ENCODE measurements around the gene P2RX3.

DNA sequence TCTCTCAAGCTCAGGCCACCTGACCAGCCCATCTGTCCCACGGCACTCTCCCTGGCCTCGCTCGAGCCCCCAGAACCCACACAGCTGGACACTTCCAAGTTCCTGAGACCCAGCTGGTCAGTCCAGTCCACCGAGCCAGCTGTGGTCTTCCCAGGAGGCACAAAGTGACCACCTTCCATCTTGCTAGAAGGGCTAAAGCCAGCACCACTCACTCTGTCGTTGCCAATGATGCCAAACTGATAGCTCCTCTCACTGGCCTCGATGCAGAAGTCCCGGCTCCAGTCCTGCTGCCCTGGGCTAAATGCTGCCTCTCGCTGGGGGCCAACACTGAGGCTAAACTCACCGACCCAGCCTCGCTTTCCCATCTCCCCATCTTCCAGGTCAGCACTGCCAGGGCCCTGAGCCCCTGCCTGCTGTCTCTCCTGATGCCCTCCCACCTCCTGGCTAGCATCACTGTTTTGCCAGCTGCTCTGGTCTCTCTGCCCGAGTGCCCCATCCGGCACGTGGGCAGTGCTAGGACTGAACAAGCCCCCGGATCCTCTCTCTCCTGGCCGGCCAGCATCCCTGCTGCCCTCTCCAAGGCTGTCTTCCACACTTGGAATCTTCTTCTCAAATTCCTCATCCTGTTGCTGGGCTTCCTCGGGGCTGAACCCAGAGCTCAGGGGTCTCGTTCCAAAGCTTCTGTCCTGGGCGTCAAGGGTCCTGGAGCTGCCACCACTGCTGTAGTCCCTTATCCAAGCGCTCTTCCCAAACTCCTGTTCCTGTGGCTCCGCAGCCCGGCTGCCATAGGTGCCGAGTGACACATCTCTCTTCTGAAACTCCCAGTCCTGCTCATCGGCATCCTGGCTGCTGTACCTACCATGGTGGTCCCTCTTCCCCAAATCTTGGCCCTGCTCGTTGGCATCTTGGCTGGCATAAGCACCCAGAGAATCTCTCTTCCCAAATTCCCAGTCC lies 28.8 kb upstream of the P2RX3 start:
- TF ChIP-seq, protein P1, sequence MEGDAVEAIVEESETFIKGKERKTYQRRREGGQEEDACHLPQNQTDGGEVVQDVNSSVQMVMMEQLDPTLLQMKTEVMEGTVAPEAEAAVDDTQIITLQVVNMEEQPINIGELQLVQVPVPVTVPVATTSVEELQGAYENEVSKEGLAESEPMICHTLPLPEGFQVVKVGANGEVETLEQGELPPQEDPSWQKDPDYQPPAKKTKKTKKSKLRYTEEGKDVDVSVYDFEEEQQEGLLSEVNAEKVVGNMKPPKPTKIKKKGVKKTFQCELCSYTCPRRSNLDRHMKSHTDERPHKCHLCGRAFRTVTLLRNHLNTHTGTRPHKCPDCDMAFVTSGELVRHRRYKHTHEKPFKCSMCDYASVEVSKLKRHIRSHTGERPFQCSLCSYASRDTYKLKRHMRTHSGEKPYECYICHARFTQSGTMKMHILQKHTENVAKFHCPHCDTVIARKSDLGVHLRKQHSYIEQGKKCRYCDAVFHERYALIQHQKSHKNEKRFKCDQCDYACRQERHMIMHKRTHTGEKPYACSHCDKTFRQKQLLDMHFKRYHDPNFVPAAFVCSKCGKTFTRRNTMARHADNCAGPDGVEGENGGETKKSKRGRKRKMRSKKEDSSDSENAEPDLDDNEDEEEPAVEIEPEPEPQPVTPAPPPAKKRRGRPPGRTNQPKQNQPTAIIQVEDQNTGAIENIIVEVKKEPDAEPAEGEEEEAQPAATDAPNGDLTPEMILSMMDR (IDR thresholded peaks at IDR 0.05) = no peak
- TF ChIP-seq EP300 (IDR thresholded peaks at IDR 0.05) (no peak), POLR2A (IDR thresholded peaks at IDR 0.05) (no peak), POLR2AphosphoS5 (IDR thresholded peaks at IDR 0.05) (peak; percentile 12)
